GM19468 (cell line): ENCODE data around the gene RPS5.
"Not testable (repeated sequence)": the region's sequence is repeated elsewhere in the genome, so short reads cannot be mapped to it uniquely, and the experiment has no call there.

Experiments used
- ATAC-seq: cut with Tn5 transposase; IDR thresholded peaks from one replicate; pipeline ENCODE4 v1.9.1; 2021; ENCODE audit warnings: mild to moderate bottlenecking, moderate library complexity, moderate number of reproducible peaks; ENCODE audit not compliant: unreplicated experiment; ENCODE audit errors: extremely low read depth

Gene RPS5

GRCh38 chr19:58400916-58401839 is 14.1 kb downstream of the RPS5 start:
- peak; percentile 97 for ATAC-seq

DNA sequence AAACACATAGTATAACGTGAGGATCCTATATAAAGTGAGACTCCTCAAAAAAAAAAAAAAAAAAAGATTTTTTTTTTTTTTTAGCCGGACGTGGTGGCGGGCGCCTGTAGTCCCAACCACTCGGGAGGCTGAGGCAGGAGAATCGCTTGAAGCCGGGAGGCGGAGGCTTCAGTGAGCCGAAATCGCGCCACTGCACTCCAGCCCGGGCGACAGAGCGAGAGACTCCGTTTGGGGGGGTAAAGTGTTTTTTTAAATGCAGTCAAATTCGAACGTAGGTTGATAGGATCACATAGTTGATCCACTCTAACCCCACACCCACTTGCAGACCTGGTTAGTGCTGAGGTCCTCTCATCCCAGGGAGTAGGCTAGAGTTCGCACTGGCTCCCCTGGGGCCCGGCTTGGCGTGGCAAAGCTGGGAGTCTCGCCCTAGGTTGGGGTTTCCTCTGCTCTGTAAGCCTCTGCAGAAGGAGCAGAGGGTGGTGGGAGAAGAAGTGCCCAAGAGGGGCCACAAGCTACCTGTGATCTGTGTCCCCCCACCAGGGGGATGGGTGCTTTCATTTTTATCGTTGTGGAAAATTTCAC is 14.9 kb downstream of the RPS5 start:
- ATAC-seq = no peak

- not testable (repeated sequence) for ATAC-seq
Observed at GRCh38 chr19:58403920-58404478, 16.9 kb downstream of the RPS5 start.

- no peak for ATAC-seq
Observed at GRCh38 chr19:58406818-58407657, 20.0 kb downstream of the RPS5 start.

GRCh38 chr19:58407658-58408151 is 20.6 kb downstream of the RPS5 start:
- no peak for ATAC-seq

GRCh38 chr19:58408152-58409009 is 21.3 kb downstream of the RPS5 start, which contains the start of gene ZNF584:
ZNF584 (plus strand) TSS chr19:58408649; CDS start chr19:58409148, 499 bp downstream.
- peak; percentile 76 for ATAC-seq

- ATAC-seq = no peak
Observed at GRCh38 chr19:58409010-58409790, 22.1 kb downstream of the RPS5 start.

- ATAC-seq = no peak
Observed at GRCh38 chr19:58416604-58417003, 29.5 kb downstream of the RPS5 start.

GRCh38 chr19:58417071-58417470 is 30.0 kb downstream of the RPS5 start:
- no peak for ATAC-seq

DNA sequence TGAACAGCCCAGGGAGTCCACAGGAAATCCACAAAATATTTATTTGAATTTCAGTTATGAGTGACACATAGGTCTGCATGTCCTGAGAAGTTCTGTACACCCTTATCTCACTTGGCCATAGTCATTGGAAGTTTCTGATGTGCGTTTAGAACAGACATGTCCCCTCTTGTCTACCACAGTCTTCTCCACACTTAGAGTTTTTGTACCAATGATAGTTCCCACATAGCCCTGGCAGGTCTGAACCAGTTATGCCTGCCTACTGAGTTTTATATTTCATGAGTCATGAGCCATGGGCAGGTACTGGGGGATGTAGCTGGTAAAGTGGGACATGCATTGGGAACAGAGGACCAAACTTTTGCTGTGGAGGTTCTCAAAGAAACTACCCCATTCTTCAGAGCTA is 41.5 kb downstream of the RPS5 start:
- ATAC-seq = no peak

DNA sequence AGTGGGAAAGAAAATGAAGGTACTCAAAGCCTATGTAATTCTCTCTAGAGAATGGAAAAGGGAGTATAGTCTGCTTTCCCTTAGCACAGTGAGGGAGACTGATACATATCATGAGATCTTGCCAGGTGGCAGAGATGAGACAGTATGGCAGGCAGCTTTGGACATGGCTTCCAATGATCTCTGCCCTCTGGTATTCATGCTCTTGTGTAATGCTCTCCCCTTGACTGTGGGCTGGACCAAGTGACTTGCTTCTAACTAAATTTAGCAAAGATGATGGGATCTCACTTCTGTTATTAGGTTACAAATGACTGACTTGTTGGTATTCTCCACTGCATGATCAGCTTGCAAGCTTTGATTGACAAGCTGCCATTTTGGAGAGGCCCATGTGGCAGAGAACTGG is 42.7 kb downstream of the RPS5 start:
- ATAC-seq = no peak

DNA sequence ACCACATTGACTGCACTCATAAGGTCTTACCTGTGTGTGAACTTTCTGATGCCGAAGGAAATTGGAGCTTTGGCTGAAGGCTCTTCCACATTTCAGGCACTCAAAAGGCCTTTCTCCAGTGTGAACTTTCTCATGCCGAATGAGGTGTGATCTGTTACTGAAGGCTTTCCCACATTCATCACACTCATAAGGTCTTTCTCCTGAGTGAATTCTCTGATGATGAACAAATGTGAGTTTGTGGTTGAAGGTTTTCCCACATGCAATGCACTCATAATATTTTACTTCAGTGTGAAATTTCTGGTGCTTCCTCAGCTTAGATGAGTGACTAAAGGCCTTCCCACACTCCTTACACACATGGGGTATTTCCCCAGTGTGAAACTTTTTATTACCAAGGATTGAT is 47.1 kb downstream of the RPS5 start:
- no peak for ATAC-seq

GRCh38 chr19:58439576-58440554 is 52.8 kb downstream of the RPS5 start, which contains the start of gene ZNF132:
ZNF132 (minus strand) TSS chr19:58440153; CDS start chr19:58439821, 332 bp downstream.
- peak; percentile 96 for ATAC-seq

DNA sequence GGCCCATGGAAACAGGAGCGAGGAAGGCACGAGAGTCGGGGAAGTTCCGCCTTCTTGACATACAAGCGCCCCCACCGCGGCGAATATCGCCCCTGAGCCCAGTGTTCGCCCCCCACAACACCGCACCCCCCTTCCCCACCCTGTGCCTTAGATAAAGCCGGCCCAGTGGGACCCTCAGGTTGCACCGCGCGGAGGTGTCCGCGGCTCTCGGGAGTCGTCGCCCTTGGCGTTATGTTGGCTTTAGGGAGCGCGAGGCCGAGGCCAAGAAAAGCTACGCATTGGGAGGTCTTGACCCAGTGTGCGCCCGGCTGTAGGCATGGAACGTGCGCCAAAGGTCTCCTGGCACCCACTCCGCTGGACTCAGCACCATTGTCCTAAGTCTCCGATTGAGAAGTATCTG is 53.5 kb downstream of the RPS5 start:
- no peak for ATAC-seq

GRCh38 chr19:58442986-58443385 is 55.9 kb downstream of the RPS5 start:
- not testable (repeated sequence) for ATAC-seq
